ENCODE data around the gene RIMBP2.

The RIMBP2 gene

GRCh38 chr12:130709971-130710732, 5.9 kb downstream of the RIMBP2 start:
- no peaks in the 10 kb centered on the region for H3K36me3 ChIP-seq (ENCODE audit: control insufficient read depth, insufficient read depth, low read length)
- peaks cover 12% of the 10 kb centered on the region for H3K27me3 ChIP-seq (ENCODE audit: control insufficient read depth, insufficient read depth, low read length)
- H3K4me1 ChIP-seq (ENCODE audit: control insufficient read depth, insufficient read depth, low read length) = no peaks in the 10 kb centered on the region
- no peak overlapping the region for H3K4me3 ChIP-seq (ENCODE audit: low read length)
- H3K9ac ChIP-seq (ENCODE audit: low read length) = no peak overlapping the region
- no peaks in the 10 kb centered on the region for H3K9me3 ChIP-seq (ENCODE audit: control insufficient read depth, low read length)

- peaks cover 5% of the 10 kb centered on the region for H3K27me3 ChIP-seq (ENCODE audit: control insufficient read depth, insufficient read depth, low read length)
- H3K4me1 ChIP-seq (ENCODE audit: control insufficient read depth, insufficient read depth, low read length) = no peaks in the 10 kb centered on the region
- no peaks in the 10 kb centered on the region for H3K9me3 ChIP-seq (ENCODE audit: control insufficient read depth, low read length)
- H3K36me3 ChIP-seq (ENCODE audit: control insufficient read depth, insufficient read depth, low read length) = no peaks in the 10 kb centered on the region
- H3K9ac ChIP-seq (ENCODE audit: low read length) = no peak overlapping the region
- no peak overlapping the region for H3K4me3 ChIP-seq (ENCODE audit: low read length)
Measured at GRCh38 chr12:130709151-130709970, 6.7 kb downstream of the RIMBP2 start.

GRCh38 chr12:130708648-130709047, 7.5 kb downstream of the RIMBP2 start:
- Histone ChIP-seq H3K4me1 (ENCODE audit: control insufficient read depth, insufficient read depth, low read length) (no peaks in the 10 kb centered on the region), H3K4me3 (ENCODE audit: low read length) (no peak overlapping the region), H3K27me3 (ENCODE audit: control insufficient read depth, insufficient read depth, low read length) (no peaks in the 10 kb centered on the region), H3K36me3 (ENCODE audit: control insufficient read depth, insufficient read depth, low read length) (no peaks in the 10 kb centered on the region), H3K9me3 (ENCODE audit: control insufficient read depth, low read length) (no peaks in the 10 kb centered on the region), H3K9ac (ENCODE audit: low read length) (no peak overlapping the region)

- Histone ChIP-seq H3K9ac (ENCODE audit: low read length) (no peak overlapping the region), H3K4me3 (ENCODE audit: low read length) (no peak overlapping the region), H3K4me1 (ENCODE audit: control insufficient read depth, insufficient read depth, low read length) (no peaks in the 10 kb centered on the region), H3K27me3 (ENCODE audit: control insufficient read depth, insufficient read depth, low read length) (no peaks in the 10 kb centered on the region), H3K9me3 (ENCODE audit: control insufficient read depth, low read length) (no peaks in the 10 kb centered on the region), H3K36me3 (ENCODE audit: control insufficient read depth, insufficient read depth, low read length) (no peaks in the 10 kb centered on the region)
Measured at GRCh38 chr12:130707571-130707891, 8.6 kb downstream of the RIMBP2 start.

DNA sequence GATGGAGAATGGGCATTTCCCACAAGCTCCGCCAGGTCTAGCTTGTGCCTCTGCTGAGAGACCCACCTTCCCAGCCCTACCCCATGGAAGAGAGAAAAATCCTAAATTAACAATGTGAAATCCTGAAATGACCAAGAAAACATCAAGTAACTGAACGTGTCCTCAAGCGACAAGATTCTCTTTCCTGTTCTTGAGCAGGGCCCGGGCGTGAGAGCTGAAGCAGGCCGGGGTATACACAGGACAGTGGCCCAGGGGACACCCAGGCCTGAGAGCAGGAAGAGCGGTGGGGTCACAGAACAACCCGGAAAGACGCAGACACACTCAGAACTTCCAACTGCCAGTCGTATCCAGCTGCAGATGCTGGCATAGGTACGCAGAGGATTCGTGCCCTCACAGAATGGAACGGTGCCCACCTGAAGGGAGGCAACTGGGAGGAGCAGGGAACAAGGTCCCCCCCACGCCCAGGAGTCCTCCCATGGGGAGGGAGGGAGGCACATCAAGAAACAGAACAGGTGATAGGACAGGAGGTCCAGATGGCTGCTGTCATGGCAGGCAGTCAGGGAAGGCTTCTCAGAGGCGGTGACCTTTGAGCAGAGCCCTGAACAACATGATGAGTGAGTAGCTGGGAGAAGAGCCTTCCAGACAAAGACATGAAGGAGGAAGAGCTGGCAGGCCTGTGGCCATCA, 9.1 kb downstream of the RIMBP2 start:
- Histone ChIP-seq H3K9me3 (ENCODE audit: control insufficient read depth, low read length) (no peaks in the 10 kb centered on the region), H3K9ac (ENCODE audit: low read length) (no peak overlapping the region), H3K4me1 (ENCODE audit: control insufficient read depth, insufficient read depth, low read length) (no peaks in the 10 kb centered on the region), H3K36me3 (ENCODE audit: control insufficient read depth, insufficient read depth, low read length) (no peaks in the 10 kb centered on the region), H3K27me3 (ENCODE audit: control insufficient read depth, insufficient read depth, low read length) (no peaks in the 10 kb centered on the region), H3K4me3 (ENCODE audit: low read length) (no peak overlapping the region)

GRCh38 chr12:130706311-130706710, 9.8 kb downstream of the RIMBP2 start:
- Histone ChIP-seq H3K9ac (ENCODE audit: low read length) (no peak overlapping the region), H3K9me3 (ENCODE audit: control insufficient read depth, low read length) (no peaks in the 10 kb centered on the region), H3K4me1 (ENCODE audit: control insufficient read depth, insufficient read depth, low read length) (no peaks in the 10 kb centered on the region), H3K27me3 (ENCODE audit: control insufficient read depth, insufficient read depth, low read length) (no peaks in the 10 kb centered on the region), H3K4me3 (ENCODE audit: low read length) (no peak overlapping the region), H3K36me3 (ENCODE audit: control insufficient read depth, insufficient read depth, low read length) (no peaks in the 10 kb centered on the region)

- H3K27me3 ChIP-seq (ENCODE audit: control insufficient read depth, insufficient read depth, low read length) = no peaks in the 10 kb centered on the region
- no peaks in the 10 kb centered on the region for H3K4me1 ChIP-seq (ENCODE audit: control insufficient read depth, insufficient read depth, low read length)
- H3K9ac ChIP-seq (ENCODE audit: low read length) = no peak overlapping the region
- no peaks in the 10 kb centered on the region for H3K9me3 ChIP-seq (ENCODE audit: control insufficient read depth, low read length)
- H3K36me3 ChIP-seq (ENCODE audit: control insufficient read depth, insufficient read depth, low read length) = no peaks in the 10 kb centered on the region
- H3K4me3 ChIP-seq (ENCODE audit: low read length) = no peak overlapping the region
Measured at GRCh38 chr12:130705178-130705822, 10.8 kb downstream of the RIMBP2 start.

- no peaks in the 10 kb centered on the region for H3K9me3 ChIP-seq (ENCODE audit: control insufficient read depth, low read length)
- H3K4me3 ChIP-seq (ENCODE audit: low read length) = no peak overlapping the region
- H3K4me1 ChIP-seq (ENCODE audit: control insufficient read depth, insufficient read depth, low read length) = no peaks in the 10 kb centered on the region
- no peaks in the 10 kb centered on the region for H3K36me3 ChIP-seq (ENCODE audit: control insufficient read depth, insufficient read depth, low read length)
- no peaks in the 10 kb centered on the region for H3K27me3 ChIP-seq (ENCODE audit: control insufficient read depth, insufficient read depth, low read length)
- no peak overlapping the region for H3K9ac ChIP-seq (ENCODE audit: low read length)
Measured at GRCh38 chr12:130704606-130705005, 11.5 kb downstream of the RIMBP2 start.

DNA sequence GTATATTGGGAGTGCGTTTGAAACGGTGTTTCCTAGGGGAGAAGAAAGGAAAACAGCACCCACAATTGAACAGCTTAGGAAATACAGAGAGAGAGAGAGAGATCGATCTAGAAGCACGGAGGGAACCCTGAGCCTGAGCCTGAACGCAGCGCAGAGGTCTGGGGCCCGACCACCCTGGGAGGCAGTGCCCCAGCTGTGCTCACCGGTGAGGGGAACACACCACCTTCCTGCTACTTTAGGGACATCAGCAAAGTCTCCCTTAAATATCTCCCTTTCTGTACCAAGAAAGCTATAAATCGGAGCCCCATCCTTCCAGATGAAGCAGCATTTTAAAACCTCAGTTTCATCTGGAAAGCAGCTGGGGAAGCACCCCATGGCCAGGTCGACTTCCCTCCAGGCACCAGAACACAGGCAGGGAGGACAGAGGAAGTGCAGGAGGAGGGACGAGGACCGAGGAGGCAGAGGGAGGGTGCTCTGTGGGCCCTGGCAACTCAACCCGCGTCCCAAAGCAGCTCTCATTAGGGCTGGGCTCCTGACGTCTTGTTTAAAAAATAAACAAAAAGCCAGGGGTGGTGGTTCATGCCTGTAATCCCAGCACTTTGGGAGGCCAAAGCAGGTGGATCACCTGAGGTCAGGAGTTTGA, 12.2 kb downstream of the RIMBP2 start:
- Histone ChIP-seq H3K36me3 (ENCODE audit: control insufficient read depth, insufficient read depth, low read length) (no peaks in the 10 kb centered on the region), H3K27me3 (ENCODE audit: control insufficient read depth, insufficient read depth, low read length) (no peaks in the 10 kb centered on the region), H3K4me3 (ENCODE audit: low read length) (no peak overlapping the region), H3K9ac (ENCODE audit: low read length) (no peak overlapping the region), H3K4me1 (ENCODE audit: control insufficient read depth, insufficient read depth, low read length) (no peaks in the 10 kb centered on the region), H3K9me3 (ENCODE audit: control insufficient read depth, low read length) (no peaks in the 10 kb centered on the region)

- Histone ChIP-seq H3K9ac (ENCODE audit: low read length) (no peak overlapping the region), H3K36me3 (ENCODE audit: control insufficient read depth, insufficient read depth, low read length) (no peaks in the 10 kb centered on the region), H3K27me3 (ENCODE audit: control insufficient read depth, insufficient read depth, low read length) (no peaks in the 10 kb centered on the region), H3K4me1 (ENCODE audit: control insufficient read depth, insufficient read depth, low read length) (no peaks in the 10 kb centered on the region), H3K9me3 (ENCODE audit: control insufficient read depth, low read length) (no peaks in the 10 kb centered on the region), H3K4me3 (ENCODE audit: low read length) (no peak overlapping the region)
Measured at GRCh38 chr12:130702966-130703732, 12.9 kb downstream of the RIMBP2 start.

DNA sequence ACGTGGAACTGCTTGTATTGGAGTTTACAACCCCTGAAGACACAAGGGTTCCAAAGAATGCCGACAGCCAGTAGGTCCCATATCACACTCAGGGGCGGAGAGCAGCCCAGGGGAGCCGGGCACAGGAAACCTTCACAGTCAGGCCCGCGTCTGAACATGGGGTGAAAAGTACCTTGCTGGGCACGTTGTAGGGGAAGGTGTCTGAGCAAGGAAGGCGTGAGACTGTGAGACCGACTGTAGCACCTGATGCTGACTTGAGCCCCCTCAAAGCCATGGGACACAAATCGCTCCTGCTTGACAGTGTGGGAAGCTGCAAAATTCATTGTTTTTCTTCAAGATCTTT, 14.7 kb downstream of the RIMBP2 start:
- no peak overlapping the region for H3K9ac ChIP-seq (ENCODE audit: low read length)
- H3K27me3 ChIP-seq (ENCODE audit: control insufficient read depth, insufficient read depth, low read length) = no peaks in the 10 kb centered on the region
- H3K4me3 ChIP-seq (ENCODE audit: low read length) = no peak overlapping the region
- H3K9me3 ChIP-seq (ENCODE audit: control insufficient read depth, low read length) = no peaks in the 10 kb centered on the region
- H3K4me1 ChIP-seq (ENCODE audit: control insufficient read depth, insufficient read depth, low read length) = no peaks in the 10 kb centered on the region
- H3K36me3 ChIP-seq (ENCODE audit: control insufficient read depth, insufficient read depth, low read length) = no peaks in the 10 kb centered on the region

Data from mucosa of stomach (tissue), 1 donor.